HuH-7 (cell line): ENCODE results near the gene PRAMEF9.
"Not testable (repeated sequence)": the region's sequence is repeated elsewhere in the genome, so short reads cannot be mapped to it uniquely, and the experiment has no call there.

Source experiments
- DNase-seq: peaks from one replicate; pipeline ENCODE4 v3.0.0; 2011; ENCODE audit warnings: low spot score

PRAMEF9 gene

DNA sequence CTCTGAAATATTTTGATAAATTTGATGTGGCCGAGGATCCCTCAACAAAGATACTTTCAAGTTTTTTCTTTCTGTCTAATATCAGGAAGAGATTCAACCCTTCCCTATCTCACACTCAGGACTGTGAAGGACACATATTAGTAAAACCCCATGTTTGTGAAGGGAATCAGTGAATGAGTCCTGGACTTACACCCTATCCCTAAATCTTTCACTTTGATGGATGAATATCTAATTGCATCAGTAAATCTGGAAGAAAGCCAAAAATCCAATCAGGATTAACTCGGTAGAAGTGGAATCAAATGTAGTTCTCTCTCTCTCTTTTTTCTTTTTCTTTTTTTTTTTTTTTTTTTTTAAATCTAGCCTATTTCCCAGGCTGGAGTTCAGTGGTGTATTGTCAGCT is at the start of gene PRAMEF9:
PRAMEF9 (plus strand) TSS at position 301 of the 400 bp plus-strand sequence. CDS start 3,433 bp downstream, outside the sequence.
- not testable (repeated sequence) for DNase-seq

DNA sequence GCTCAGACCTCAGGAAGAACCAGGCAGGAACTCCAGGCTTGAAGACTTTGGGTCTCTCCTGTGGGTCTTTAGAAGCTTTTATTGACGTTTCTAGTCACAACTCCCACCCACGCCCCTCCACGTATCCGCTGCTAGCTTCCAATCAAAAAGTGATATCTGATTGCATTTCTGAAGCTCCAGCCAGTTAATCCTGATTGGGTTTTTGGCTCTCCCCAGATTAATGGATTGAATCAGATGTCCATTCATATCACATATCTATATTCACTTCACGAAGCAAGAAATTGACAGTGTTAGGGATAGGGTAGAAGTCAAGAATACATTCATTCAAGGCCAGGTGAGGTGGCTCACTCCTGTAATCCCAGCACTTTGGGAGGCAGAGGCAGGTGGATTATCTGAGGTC is 15.7 kb upstream of the PRAMEF9 start, which contains the start of gene PRAMEF26:
PRAMEF26 (minus strand) TSS at position 101 of the 400 bp plus-strand sequence. CDS start 2,914 bp downstream, outside the sequence.
- DNase-seq = not testable (repeated sequence)

DNA sequence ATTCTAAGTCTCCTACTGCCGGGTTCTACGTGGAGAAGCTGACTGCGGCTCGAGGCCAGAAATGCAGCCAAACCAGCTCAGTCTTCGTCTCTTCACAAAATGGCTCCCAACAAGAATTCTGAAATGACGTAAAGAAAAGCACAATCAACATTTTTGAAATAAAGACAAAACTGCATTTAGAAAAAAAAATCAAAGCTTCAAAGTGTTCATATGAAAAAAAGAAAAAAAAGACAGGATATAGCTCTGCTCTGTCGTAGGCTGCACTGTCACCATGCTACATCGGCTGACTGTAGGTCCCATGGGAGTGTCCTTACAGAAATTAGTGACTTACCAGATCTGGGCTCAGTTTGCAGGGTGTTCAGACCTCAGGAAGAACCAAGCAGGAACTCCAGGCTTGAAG is 6.1 kb upstream of the PRAMEF9 start, which contains the start of gene HNRNPCL4:
HNRNPCL4 (minus strand) TSS at position 101 of the 400 bp plus-strand sequence. CDS start 164 bp downstream, outside the sequence.
- not testable (repeated sequence) for DNase-seq

- DNase-seq = not testable (repeated sequence)
Measured at GRCh38 chr1:13201309-13201708, 29.7 kb downstream of the PRAMEF9 start, which contains the start of gene PRAMEF13. Gene PRAMEF13 (minus strand): TSS chr1:13201409. CDS start chr1:13199589, 1,820 bp downstream.

GRCh38 chr1:13208712-13209111 is 37.1 kb downstream of the PRAMEF9 start:
- DNase-seq = not testable (repeated sequence)

DNA sequence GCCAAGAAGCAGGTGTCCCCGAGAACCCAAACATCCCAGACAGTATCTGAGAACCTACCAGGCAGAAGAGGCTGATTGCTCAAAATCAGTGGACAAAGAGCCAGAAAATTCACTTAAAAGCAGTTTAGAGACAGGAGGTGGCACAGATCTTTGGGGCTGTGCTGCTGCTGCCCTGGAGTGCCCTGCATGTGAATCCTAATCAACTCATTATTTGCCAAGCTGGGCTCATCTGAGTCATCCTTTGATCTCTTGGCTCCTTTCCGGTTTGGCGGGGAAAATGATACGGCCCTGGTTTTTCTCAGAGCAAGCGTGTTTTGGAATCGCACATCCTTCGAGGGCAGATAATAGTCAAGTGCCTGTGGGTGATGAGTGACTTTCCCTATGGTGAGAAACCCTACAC is 45.0 kb downstream of the PRAMEF9 start:
- DNase-seq = not testable (repeated sequence)

DNA sequence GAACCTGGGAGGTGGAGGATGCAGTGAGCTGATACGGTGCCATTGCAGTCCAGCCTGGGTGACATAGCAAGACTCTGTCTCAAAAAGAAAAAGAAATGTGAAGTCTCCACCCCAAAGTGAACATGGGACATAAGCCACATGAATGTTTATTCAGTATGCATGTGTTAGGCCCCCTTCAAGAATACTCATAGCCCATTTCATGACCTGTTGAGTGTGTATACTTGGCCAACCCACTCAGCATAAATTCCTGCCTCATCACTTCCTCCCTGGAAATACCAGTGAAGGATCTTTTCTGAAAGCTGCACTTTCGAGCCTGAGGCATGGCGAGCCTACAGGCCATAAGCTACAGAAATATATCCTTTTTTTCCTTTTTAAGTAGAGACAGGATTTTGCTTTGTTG is 47.6 kb downstream of the PRAMEF9 start:
- not testable (repeated sequence) for DNase-seq

DNA sequence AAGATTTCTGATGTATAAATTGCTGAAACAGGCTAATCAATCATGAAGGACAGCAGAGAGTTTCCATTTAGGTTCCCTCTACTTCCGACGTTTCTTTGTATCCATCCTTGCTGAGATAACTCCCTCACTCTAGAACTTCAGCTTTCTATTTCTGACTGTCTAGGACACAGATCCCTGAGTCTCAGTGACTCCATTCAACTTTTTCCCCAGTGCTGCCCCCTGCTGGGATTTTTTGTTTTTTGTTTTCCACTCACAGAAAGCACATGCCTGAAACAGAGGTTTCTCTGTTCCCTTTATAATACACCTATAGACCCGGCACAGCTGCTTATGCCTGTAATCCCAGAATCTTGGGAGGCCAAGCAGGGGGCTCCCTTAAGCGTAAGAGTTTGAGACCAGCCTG is 51.1 kb downstream of the PRAMEF9 start:
- DNase-seq = not testable (repeated sequence)

DNA sequence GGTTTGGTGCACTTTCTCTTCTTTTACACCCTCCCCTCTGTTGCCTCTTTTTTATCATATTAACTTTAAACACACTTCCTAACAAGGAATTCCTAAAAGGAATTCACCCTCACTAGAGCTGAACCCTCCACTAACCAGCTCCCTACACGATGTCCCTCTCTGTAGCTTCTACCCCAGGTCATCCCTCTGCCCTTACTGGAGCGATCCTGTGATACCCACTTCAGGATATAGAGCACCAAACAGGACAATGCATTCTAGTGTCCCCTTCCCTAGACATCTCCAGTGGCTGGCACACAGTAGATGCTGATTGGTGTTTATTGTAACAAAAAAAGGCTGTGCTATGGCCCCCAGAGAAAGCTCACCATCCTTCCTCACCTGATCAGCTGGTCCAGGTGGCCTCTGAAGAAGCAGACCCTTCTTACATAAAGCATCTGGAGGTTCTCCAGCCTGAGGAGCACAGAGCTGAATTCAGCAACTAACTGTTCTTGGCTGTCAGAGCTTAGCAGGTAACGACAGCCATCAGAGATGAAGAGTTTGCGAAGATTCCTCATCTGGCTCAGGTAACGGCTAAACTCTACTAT is 52.9 kb downstream of the PRAMEF9 start:
- DNase-seq = no peak

GRCh38 chr1:13225675-13226204 is 54.1 kb downstream of the PRAMEF9 start, which contains the start of gene PRAMEF18:
Gene PRAMEF18 (minus strand): TSS chr1:13226154. CDS start chr1:13226106, 48 bp downstream.
- not testable (repeated sequence) for DNase-seq

DNA sequence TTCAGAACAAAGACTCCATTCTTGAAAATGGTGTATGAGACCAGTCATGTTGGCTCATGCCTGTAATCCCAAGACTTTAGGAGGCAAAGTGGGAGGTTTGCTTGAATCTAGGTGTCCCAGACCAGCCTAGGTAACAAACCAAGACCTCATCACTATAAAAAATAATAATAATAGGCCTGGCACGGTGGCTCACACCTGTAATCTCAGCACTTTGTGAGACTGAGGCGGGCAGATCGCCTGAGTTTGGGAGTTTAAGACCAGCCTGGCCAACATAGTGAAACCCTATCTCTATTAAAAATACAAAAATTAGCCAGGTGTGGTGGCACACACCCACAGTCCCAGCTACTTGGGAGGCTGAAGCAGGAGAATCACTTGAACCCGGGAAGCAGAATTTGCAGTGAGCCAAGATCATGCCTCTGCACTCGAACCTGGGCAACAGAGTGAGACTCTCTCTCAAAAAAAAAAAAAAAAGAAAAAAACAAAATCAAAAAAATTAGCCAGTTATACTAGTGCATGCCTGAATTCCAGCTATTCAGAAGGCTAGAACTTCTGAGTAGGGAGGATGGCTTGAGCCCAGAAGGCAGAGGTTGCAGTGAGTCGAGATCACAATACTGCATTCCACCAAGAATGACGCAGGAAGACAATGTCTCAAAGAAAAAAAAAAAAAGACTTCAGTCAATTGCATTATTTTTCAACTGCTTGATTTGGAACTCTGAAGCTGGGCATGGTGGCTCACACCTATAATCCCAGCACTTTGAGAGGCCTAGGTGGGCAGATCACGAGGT is 55.8 kb downstream of the PRAMEF9 start:
- DNase-seq = not testable (repeated sequence)

DNA sequence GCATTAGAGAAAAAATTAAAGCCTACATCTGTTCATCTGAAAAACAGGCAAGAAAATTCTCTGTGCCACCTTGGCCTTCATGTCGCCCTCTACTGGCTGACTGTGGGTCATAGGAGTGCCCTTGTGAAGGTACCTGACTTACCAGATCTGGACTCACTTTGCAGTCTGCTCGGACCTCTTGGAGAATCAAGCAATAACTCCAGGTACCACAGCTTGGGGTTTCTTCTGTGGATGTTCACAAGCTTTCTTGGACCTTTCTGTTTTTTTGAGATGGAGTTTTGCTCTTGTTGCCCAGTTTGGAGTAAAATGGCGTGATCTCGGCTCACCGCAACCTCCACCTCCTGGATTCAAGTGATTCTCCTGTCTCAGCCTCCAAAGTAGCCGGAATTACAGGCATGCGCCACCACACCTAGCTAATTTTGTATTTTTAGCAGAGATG is 56.7 kb downstream of the PRAMEF9 start:
- DNase-seq = no peak
